PC-3 (cell line): Measurements from ENCODE around the gene PPP2R3A. TPM values are rescaled to one million over a fixed set of nuclear protein-coding genes. Genes with fewer than 3 reads are reported as not detected.

Experiments
- ATAC-seq: fragments of 200-7000 bp; cut with Tn5 transposase; 2 replicates; pipeline ENCODE4 v1.9.1; 2020; ENCODE audit warnings: mild to moderate bottlenecking, moderate library complexity
- BruUV-seq: library from RNA; stranded (reverse); fragments of 400-500 nt; replicated peaks from 2 replicates; lab custom pipeline; 2021; lab: Mats Ljungman, UMichigan
- CTCF ChIA-PET: fragments of 300-600 bp; sonication (Branson Sonifier 250); formaldehyde crosslinking; loops from one replicate; lab custom pipeline; 2022; ENCODE audit warnings: antibody characterized with exemption; lab: Charles Lee
- POLR2A ChIA-PET: fragments of 300-600 bp; sonication (Branson Sonifier 250); formaldehyde crosslinking; loops from one replicate; lab custom pipeline; 2022; ENCODE audit warnings: antibody characterized with exemption; ENCODE audit not compliant: unreplicated experiment; lab: Charles Lee
- DNase-seq: peaks from one replicate; pipeline ENCODE4 v3.0.0-alpha.2; 2015
- H2AFZ ChIP-seq: fragments of 300-600 bp; sonication (generic); 2 replicates; pipeline ENCODE4 v1.6.0; 2016; ENCODE audit warnings: antibody characterized with exemption, low read length
- H3F3A ChIP-seq: fragments of 300-600 bp; sonication (generic); one replicate; pipeline ENCODE4 v1.6.0; 2017; ENCODE audit warnings: antibody characterized with exemption, low read length, control low read depth, mild to moderate bottlenecking; ENCODE audit not compliant: unreplicated experiment
- H3K27ac ChIP-seq: fragments of 300-600 bp; sonication (generic); 2 replicates; pipeline ENCODE4 v1.5.1; 2016; ENCODE audit warnings: mild to moderate bottlenecking, low read length
- H3K27me3 ChIP-seq: fragments of 300-600 bp; sonication (generic); 2 replicates; pipeline ENCODE4 v1.6.1; 2016; ENCODE audit warnings: low read length, mixed read lengths
- H3K36me3 ChIP-seq: fragments of 300-600 bp; sonication (generic); 2 replicates; pipeline ENCODE4 v1.6.1; 2016; ENCODE audit warnings: low read depth, mixed run types, low read length, mixed read lengths
- H3K4me1 ChIP-seq: fragments of 300-600 bp; sonication (generic); 2 replicates; pipeline ENCODE4 v1.5.1; 2016; ENCODE audit warnings: low read length; ENCODE audit not compliant: insufficient read depth
- H3K4me2 ChIP-seq: fragments of 300-600 bp; sonication (generic); 2 replicates; pipeline ENCODE4 v1.6.0; 2016; ENCODE audit warnings: low read length
- H3K4me3 ChIP-seq: fragments of 300-600 bp; sonication (generic); 2 replicates; pipeline ENCODE4 v1.5.1; 2016; ENCODE audit warnings: mild to moderate bottlenecking, low read length, mixed read lengths
- H3K79me2 ChIP-seq: fragments of 300-600 bp; sonication (generic); 2 replicates; pipeline ENCODE4 v1.6.1; 2017; ENCODE audit warnings: low read length, mixed read lengths
- H3K9ac ChIP-seq: fragments of 300-600 bp; sonication (generic); 2 replicates; pipeline ENCODE4 v1.6.0; 2016; ENCODE audit warnings: mild to moderate bottlenecking, low read length
- H3K9me2 ChIP-seq: fragments of 300-600 bp; sonication (generic); replicated peaks from 2 replicates; pipeline ENCODE4 v1.6.1; 2016; ENCODE audit warnings: mixed run types, low read length, mixed read lengths
- H3K9me3 ChIP-seq: fragments of 300-600 bp; sonication (generic); 2 replicates; pipeline ENCODE4 v1.6.1; 2016; ENCODE audit warnings: low read length, mixed read lengths
- H4K20me1 ChIP-seq: fragments of 300-600 bp; sonication (generic); 2 replicates; pipeline ENCODE4 v1.6.1; 2016; ENCODE audit warnings: low read length, mixed read lengths
- CTCF ChIP-seq: fragments of 300-600 bp; sonication (generic); conservative IDR thresholded peaks from 2 replicates; pipeline ENCODE4 v1.5.1; 2017; ENCODE audit warnings: antibody characterized with exemption, low read depth, mild to moderate bottlenecking, low read length
- EZH2 ChIP-seq: fragments of 300-600 bp; sonication (generic); IDR thresholded peaks from one replicate; pipeline ENCODE4 v1.6.1; 2017; ENCODE audit warnings: antibody characterized with exemption, mild to moderate bottlenecking, low read length; ENCODE audit not compliant: unreplicated experiment
- EZH2phosphoT487 ChIP-seq: fragments of 300-600 bp; sonication (generic); IDR thresholded peaks from 2 replicates; pipeline ENCODE4 v1.6.1; 2018; ENCODE audit warnings: mild to moderate bottlenecking, antibody characterized with exemption, low read length, borderline replicate concordance
- intact Hi-C: fragments of 100-400 bp; cut with micrococcal nuclease; formaldehyde crosslinking; loops from 2 replicates; pipeline ENCODE4 v1.9.0; 2023
- total RNA-seq: library from RNA; depleted of rRNA; stranded (reverse); fragments of >200 nt; gene quantifications from 2 replicates; pipeline ENCODE4 v1.2.3, GENCODE V29; 2014

PPP2R3A gene
- total RNA-seq, 1 experiment from 2014 or later: 12.3 TPM

- Histone ChIP-seq H3K4me1 (peaks cover 18% of the 10 kb centered on the region), H3K27me3 (no peaks in the 10 kb centered on the region), H3K9me3 (no peaks in the 10 kb centered on the region), H3K27ac (peak overlapping the region; percentile 98), H2AFZ (no peak overlapping the region), H3K36me3 (no peaks in the 10 kb centered on the region), H3K4me2 (peak overlapping the region; percentile 86), H4K20me1 (peaks cover 56% of the 10 kb centered on the region), H3K4me3 (peak overlapping the region; percentile 100), H3F3A (no peaks in the 10 kb centered on the region), H3K9me2 (no peaks in the 10 kb centered on the region), H3K79me2 (peaks cover 64% of the 10 kb centered on the region), H3K9ac (peak overlapping the region; percentile 98)
- no peak for DNase-seq
- BruUV-seq: no TSS peak
- ATAC-seq: no peak
- POLR2A ChIA-PET: interaction anchor here (0.9 kb wide), 1 partner anchor 44 kb away, joined by 8 read pairs; no protein-coding TSS in a partner anchor
- intact Hi-C loops: no loop called here
- TF ChIP-seq EZH2phosphoT487 (no peak), EZH2 (no peak), CTCF (no peak)
- CTCF ChIA-PET: no interaction called here
Measured at GRCh38 chr3:136194409-136195257, 229.1 kb downstream of the PPP2R3A start.

GRCh38 chr3:136195258-136196063, 229.9 kb downstream of the PPP2R3A start:
- Histone ChIP-seq H3K27ac (peak overlapping the region; percentile 98), H2AFZ (peak overlapping the region; percentile 78), H3K9ac (peak overlapping the region; percentile 98), H3K4me3 (peak overlapping the region; percentile 100), H3K4me2 (peak overlapping the region; percentile 86), H3K4me1 (peaks cover 18% of the 10 kb centered on the region), H3K9me3 (no peaks in the 10 kb centered on the region), H3K79me2 (peaks cover 56% of the 10 kb centered on the region), H4K20me1 (peaks cover 48% of the 10 kb centered on the region), H3K36me3 (no peaks in the 10 kb centered on the region), H3K9me2 (no peaks in the 10 kb centered on the region), H3K27me3 (no peaks in the 10 kb centered on the region), H3F3A (no peaks in the 10 kb centered on the region)
- DNase-seq (peak; percentile 51), ATAC-seq (peak; percentile 27)
- intact Hi-C loops: loop anchor here (1.0 to 2.0 kb wide), 3 partner anchors 43 to 117 kb away; partner anchors contain the start of gene PCCB
- ChIA-PET POLR2A (interaction anchor here (0.7 kb wide), 1 partner anchor 105 kb away, joined by 4 read pairs; no protein-coding TSS in a partner anchor), CTCF (no interaction called here)
- BruUV-seq: no TSS peak
- no peak for TF ChIP-seq EZH2
- no peak for TF ChIP-seq EZH2phosphoT487
- no peak for TF ChIP-seq CTCF
